ENCODE measurements around the gene PAEP. TPM values are rescaled to one million over a fixed set of nuclear protein-coding genes. Genes with fewer than 3 reads are reported as not detected.
"Not testable (repeated sequence)": the region's sequence is repeated elsewhere in the genome, so short reads cannot be mapped to it uniquely, and the experiment has no call there.

The PAEP gene
- total RNA-seq, 1 donor from 2014 or later: not detected

DNA sequence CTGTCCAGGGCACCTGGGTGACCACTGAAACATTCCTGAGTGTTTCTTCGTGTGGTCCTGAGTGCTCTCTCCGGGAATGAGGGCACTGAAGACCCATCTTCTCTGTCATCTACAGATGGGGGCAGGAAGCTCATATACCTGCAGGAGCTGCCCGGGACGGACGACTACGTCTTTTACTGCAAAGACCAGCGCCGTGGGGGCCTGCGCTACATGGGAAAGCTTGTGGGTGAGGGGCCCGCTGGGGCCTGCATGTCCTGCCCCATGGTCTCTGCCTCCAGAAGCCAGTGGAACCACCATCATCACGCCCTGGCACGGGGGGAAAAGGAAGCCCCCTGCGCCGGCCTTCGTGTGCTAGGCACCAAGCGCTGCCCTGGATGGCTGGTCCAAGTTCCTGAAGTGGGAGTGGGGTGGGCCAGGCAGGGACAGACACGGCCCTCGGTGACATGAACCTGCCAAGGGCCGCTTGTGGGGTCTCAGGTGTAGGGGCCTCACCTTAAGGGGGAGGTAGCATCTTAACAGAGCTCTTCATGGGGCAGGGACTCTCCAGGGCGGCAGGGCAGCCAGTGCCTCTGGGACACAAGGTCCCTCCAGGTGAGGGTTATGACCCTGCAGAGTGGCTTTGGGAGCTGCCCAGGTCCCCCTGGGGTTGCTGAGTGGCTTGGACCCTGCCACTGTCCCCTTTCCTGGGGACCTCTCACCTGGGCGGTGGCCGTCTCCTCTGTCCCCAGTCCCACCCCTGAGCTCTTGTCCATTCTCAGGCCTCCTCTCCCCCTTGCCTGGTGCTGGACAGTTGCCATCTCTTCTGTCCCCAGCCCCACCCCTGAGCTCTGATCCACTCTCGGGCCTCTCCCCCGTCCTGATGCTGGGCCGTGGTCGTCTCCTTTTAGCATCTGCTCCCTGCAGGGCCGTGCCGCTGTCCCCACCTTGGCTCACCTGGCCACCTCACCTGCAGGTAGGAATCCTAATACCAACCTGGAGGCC is 13.5 kb upstream of the PAEP start:
- intact Hi-C loops (cut with micrococcal nuclease): no loop called here
- ATAC-seq: no peak
- DNase-seq: no peak

GRCh38 chr9:135549478-135550343 is 11.8 kb upstream of the PAEP start:
- ATAC-seq; DNase-seq; intact Hi-C loops (cut with micrococcal nuclease): not testable (repeated sequence)

DNA sequence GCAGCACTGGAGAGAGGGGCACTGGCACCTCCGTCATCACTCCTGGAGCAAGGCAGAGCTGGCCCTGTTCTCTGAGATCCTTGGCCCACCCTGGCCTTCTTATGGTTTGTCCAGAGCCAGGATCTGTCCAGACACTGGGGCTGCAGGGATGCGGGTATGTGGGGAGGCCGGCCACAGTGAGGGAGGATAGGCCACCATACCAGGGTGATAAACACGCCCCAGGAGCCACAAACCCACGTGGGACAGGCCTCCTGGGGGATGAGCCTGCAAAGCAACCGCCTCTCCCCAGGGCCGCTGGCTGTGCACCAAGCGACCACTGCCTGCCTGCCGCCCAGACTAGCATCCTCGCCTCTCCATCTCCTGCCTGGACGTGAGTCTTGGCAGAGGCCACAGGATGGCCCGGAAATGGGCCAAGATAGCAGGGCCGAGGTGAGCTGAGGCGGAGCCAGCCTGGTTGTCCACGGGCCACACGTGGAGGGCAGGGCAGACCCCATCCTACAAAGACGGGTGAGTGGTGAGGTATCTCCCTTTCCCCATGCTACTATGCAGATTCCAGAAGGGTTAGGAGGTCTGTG is 11.1 kb upstream of the PAEP start:
- intact Hi-C loops (cut with micrococcal nuclease): no loop called here
- no peak for DNase-seq
- no peak for ATAC-seq

DNA sequence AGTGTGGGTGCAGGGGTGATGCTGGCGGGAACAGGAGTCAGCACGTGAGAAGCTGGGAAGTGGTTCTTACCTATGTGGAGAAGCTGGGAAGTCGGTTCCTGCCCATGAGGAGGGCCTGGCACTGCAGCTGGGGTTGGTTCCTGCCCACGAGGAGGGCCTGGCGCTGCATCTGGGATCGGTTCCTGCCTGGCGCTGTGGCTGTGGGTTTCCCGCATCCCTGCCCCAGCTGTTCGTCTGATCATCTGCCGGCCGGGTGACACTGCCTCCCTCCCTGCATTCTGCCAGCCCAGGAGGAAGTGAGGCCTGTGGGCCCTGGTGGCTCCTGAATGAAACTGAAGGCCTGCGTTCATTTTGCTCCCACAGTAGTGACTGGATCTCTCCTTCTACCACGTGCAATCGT is 10.5 kb upstream of the PAEP start:
- ATAC-seq: no peak
- intact Hi-C loops (cut with micrococcal nuclease): no loop called here
- DNase-seq: no peak

GRCh38 chr9:135551456-135551855 is 10.1 kb upstream of the PAEP start:
- DNase-seq (no peak), ATAC-seq (no peak)
- intact Hi-C loops (cut with micrococcal nuclease): no loop called here

GRCh38 chr9:135552021-135552697 is 9.4 kb upstream of the PAEP start:
- DNase-seq: no peak
- intact Hi-C loops (cut with micrococcal nuclease): no loop called here
- ATAC-seq: no peak

DNA sequence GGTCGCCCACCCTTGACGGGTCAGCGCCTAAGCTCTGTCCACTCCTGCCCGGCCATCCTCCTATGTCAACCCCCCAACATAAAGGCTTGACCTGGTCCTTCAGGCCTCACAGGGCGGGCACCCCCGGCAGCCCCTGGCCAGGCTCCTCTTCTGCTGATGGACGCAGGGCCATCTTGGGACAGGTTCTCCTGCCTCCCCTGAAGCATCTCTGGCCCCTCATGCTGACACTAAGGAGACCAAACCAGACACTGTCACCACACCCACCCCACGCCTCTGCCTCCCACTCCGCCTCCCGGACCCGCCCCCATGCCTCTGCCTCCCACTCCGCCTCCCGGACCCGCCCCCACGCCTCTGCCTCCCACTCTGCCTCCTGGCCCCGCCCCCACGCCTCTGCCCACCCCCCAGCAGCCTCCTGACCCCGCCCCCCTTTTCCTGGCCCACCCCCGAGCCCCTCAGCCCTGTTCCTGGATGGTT is 8.8 kb upstream of the PAEP start:
- no peak for DNase-seq
- intact Hi-C loops (cut with micrococcal nuclease): no loop called here

GRCh38 chr9:135554718-135555117 is 6.8 kb upstream of the PAEP start:
- DNase-seq (no peak), ATAC-seq (no peak)
- intact Hi-C loops (cut with micrococcal nuclease): no loop called here

More for the DNA sequence above, 8.8 kb upstream of the PAEP start:
- ATAC-seq: no peak

- intact Hi-C loops (cut with micrococcal nuclease): no loop called here
- no peak for ATAC-seq
- DNase-seq: no peak
Observed at GRCh38 chr9:135555203-135555602, 6.4 kb upstream of the PAEP start.

GRCh38 chr9:135555910-135556309 is 5.6 kb upstream of the PAEP start:
- ATAC-seq: no peak
- no peak for DNase-seq
- intact Hi-C loops (cut with micrococcal nuclease): no loop called here

DNA sequence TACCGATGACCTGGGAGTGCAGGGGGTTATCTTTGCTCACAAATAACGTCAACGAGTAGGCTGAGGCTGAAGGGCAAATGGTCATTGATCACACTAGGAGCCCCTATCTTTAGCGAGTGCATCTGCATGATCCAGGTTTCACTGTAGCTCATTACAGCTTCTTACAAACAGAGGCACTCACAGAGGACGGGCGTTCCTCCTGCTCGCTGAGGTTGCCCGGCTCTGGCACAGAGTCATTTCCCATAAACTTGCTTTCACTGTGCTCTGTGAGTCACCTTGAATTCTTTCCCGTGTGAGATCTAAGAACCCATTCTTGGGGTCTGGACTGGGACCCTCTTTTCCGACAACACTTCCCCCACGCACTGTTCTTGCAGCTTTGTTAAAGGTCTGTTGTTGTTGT is 1.9 kb upstream of the PAEP start:
- ATAC-seq (no peak), DNase-seq (no peak)
- intact Hi-C loops (cut with micrococcal nuclease): no loop called here

- DNase-seq: no peak
- intact Hi-C loops (cut with micrococcal nuclease): no loop called here
- no peak for ATAC-seq
Observed at GRCh38 chr9:135562235-135562745, 734 bp downstream of the PAEP start.

GRCh38 chr9:135563039-135563476 is 1.5 kb downstream of the PAEP start:
- intact Hi-C loops (cut with micrococcal nuclease): no loop called here
- no peak for DNase-seq
- no peak for ATAC-seq

- ATAC-seq (no peak), DNase-seq (no peak)
- intact Hi-C loops (cut with micrococcal nuclease): no loop called here
Observed at GRCh38 chr9:135563858-135564257, 2.3 kb downstream of the PAEP start.

DNA sequence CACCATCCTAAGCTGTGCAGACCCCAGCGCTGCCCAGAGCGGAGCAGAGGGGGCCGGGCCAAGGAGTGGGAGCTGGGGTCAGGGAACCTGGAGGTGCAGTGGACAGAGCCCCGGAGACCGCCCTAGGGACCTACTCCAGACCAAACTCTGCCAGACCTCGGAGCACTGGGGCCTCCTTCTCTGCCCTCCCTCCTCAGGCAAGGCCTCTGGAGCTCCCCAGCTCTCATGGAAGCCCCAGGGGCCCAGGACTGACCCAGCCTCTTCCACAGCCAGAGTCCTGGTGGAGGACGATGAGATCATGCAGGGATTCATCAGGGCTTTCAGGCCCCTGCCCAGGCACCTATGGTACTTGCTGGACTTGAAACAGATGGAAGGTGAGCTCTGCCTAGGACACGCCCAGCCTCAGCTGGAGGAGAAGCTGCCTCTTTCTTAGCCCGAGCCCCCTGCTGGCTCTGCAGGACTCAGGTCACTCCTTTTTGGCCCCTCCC is 3.6 kb downstream of the PAEP start:
- no peak for ATAC-seq
- intact Hi-C loops (cut with micrococcal nuclease): no loop called here
- DNase-seq: no peak

DNA sequence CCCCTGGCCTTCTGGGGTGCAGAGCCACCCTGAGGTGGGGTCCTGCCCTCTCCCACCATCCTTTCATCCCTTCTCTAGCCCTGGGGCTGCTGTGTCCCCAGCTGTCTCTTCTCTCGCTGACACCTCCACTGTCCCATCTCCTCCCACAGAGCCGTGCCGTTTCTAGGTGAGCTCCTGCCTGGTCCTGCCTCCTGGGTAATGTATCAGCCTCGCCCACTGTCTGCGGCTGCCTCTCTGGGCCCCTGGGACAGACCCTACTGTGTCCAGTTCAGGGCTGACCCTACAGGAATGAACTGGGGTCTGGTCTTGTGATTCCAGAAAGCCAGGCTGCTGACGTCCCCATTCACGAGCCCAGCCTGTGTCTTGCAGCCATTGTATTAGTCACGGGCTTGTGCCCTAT is 4.1 kb downstream of the PAEP start:
- ATAC-seq (no peak), DNase-seq (no peak)
- intact Hi-C loops (cut with micrococcal nuclease): no loop called here

GRCh38 chr9:135566552-135566951 is 5.0 kb downstream of the PAEP start:
- intact Hi-C loops (cut with micrococcal nuclease): no loop called here
- no peak for ATAC-seq
- DNase-seq: no peak

- intact Hi-C loops (cut with micrococcal nuclease): no loop called here
Observed at GRCh38 chr9:135567311-135567710, 5.8 kb downstream of the PAEP start.

GRCh38 chr9:135568026-135568425 is 6.5 kb downstream of the PAEP start:
- DNase-seq (no peak), ATAC-seq (no peak)
- intact Hi-C loops (cut with micrococcal nuclease): no loop called here

More at GRCh38 chr9:135567311-135567710, 5.8 kb downstream of the PAEP start:
- DNase-seq (no peak), ATAC-seq (no peak)
